Neural cell (in vitro differentiated cells): Measurements from ENCODE around the gene DNAJC15. TPM values are rescaled to one million over a fixed set of nuclear protein-coding genes. Genes with fewer than 3 reads are reported as not detected.

Experiments
- H2AFZ ChIP-seq: fragments of 200-600, 300-800 bp; sonication (generic), shearing (Covaris generic); 2 replicates; pipeline ENCODE4 v1.6.0; 2014; ENCODE audit warnings: low read depth, mild to moderate bottlenecking, antibody characterized with exemption, low read length, moderate library complexity
- H3F3A ChIP-seq: fragments of 200-600 bp; shearing (Covaris generic); 2 replicates; pipeline ENCODE4 v1.6.1; 2016; ENCODE audit warnings: mild to moderate bottlenecking, moderate library complexity, mixed read lengths, antibody characterized with exemption, low read length; ENCODE audit not compliant: insufficient read depth, poor library complexity, severe bottlenecking
- H3K27ac ChIP-seq: fragments of 200-600, 300-800 bp; sonication (generic), shearing (Covaris generic); 2 replicates; pipeline ENCODE4 v1.5.1; 2014; ENCODE audit warnings: mild to moderate bottlenecking, low read length, moderate library complexity
- H3K27me3 ChIP-seq: fragments of 300-800, 200-600 bp; sonication (generic), shearing (Covaris generic); 2 replicates; pipeline ENCODE4 v1.6.0; 2014; ENCODE audit warnings: mild to moderate bottlenecking, low read depth, low read length, moderate library complexity; ENCODE audit not compliant: insufficient read depth
- H3K36me3 ChIP-seq: fragments of 300-800, 200-600 bp; sonication (generic), shearing (Covaris generic); 2 replicates; pipeline ENCODE4 v1.5.1; 2014; ENCODE audit warnings: mild to moderate bottlenecking, antibody characterized with exemption, low read length, moderate library complexity; ENCODE audit not compliant: insufficient read depth
- H3K4me2 ChIP-seq: fragments of 300-800, 200-600 bp; sonication (generic), shearing (Covaris generic); 2 replicates; pipeline ENCODE4 v1.6.0; 2014; ENCODE audit warnings: mild to moderate bottlenecking, low read length
- H3K4me3 ChIP-seq: fragments of 300-800, 200-600 bp; sonication (generic), shearing (Covaris generic); 2 replicates; pipeline ENCODE4 v1.5.1; 2014; ENCODE audit warnings: mild to moderate bottlenecking, low read length, moderate library complexity
- H3K79me2 ChIP-seq: fragments of 200-600 bp; shearing (Covaris generic); replicated peaks from 2 replicates; pipeline ENCODE4 v1.6.0; 2014; ENCODE audit warnings: mild to moderate bottlenecking, low read length, moderate library complexity; ENCODE audit not compliant: insufficient read depth
- H3K9ac ChIP-seq: fragments of 300-800, 200-600 bp; sonication (generic), shearing (Covaris generic); 2 replicates; pipeline ENCODE4 v1.6.1; 2016; ENCODE audit warnings: mild to moderate bottlenecking, low read length, mixed read lengths
- H3K9me2 ChIP-seq: fragments of 200-600 bp; shearing (Covaris generic); 2 replicates; pipeline ENCODE4 v1.6.1; 2016; ENCODE audit warnings: mild to moderate bottlenecking, low read length, mixed read lengths; ENCODE audit not compliant: insufficient read depth
- H3K9me3 ChIP-seq: fragments of 200-600, 300-800 bp; sonication (generic), shearing (Covaris generic); 2 replicates; pipeline ENCODE4 v1.6.1; 2016; ENCODE audit warnings: mild to moderate bottlenecking, mixed run types, low read length, moderate library complexity, mixed read lengths
- H4K20me1 ChIP-seq: fragments of 200-600 bp; shearing (Covaris generic); 2 replicates; pipeline ENCODE4 v1.6.1; 2016; ENCODE audit warnings: mild to moderate bottlenecking, mixed run types; ENCODE audit not compliant: insufficient read depth
- CTCF ChIP-seq: fragments of 450-650 bp; IDR thresholded peaks from 2 replicates; pipeline ENCODE4 v1.5.1; 2014; ENCODE audit warnings: antibody characterized with exemption, mild to moderate bottlenecking, moderate library complexity; ENCODE audit not compliant: poor library complexity, severe bottlenecking
- EP300 ChIP-seq: fragments of 450-650 bp; conservative IDR thresholded peaks from 2 replicates; pipeline ENCODE4 v1.6.1; 2014; ENCODE audit warnings: antibody characterized with exemption, mild to moderate bottlenecking, moderate library complexity; ENCODE audit not compliant: poor library complexity, severe bottlenecking
- EZH2 ChIP-seq: fragments of 200-600, 300-800 bp; shearing (Covaris generic), sonication (generic); IDR thresholded peaks from 2 replicates; pipeline ENCODE4 v1.6.1; 2014; ENCODE audit warnings: antibody characterized with exemption, low read length, borderline replicate concordance, mild to moderate bottlenecking; ENCODE audit not compliant: insufficient read depth, poor library complexity, severe bottlenecking
- MXI1 ChIP-seq: fragments of 450-650 bp; conservative IDR thresholded peaks from 2 replicates; pipeline ENCODE4 v1.6.1; 2014; ENCODE audit warnings: antibody characterized with exemption, mild to moderate bottlenecking; ENCODE audit not compliant: poor library complexity, severe bottlenecking
- POLR2AphosphoS5 ChIP-seq: IDR thresholded peaks from 2 replicates; pipeline ENCODE4 v1.6.1; 2012
- RAD21 ChIP-seq: fragments of 450-650 bp; conservative IDR thresholded peaks from 2 replicates; pipeline ENCODE4 v1.6.1; 2014; ENCODE audit warnings: antibody characterized with exemption, mild to moderate bottlenecking, moderate library complexity
- REST ChIP-seq: IDR thresholded peaks from 2 replicates; pipeline ENCODE4 v1.6.1; 2012; ENCODE audit warnings: borderline replicate concordance
- SMC3 ChIP-seq: fragments of 450-650 bp; conservative IDR thresholded peaks from 2 replicates; pipeline ENCODE4 v1.6.1; 2014; ENCODE audit warnings: antibody characterized with exemption, mild to moderate bottlenecking, moderate library complexity; ENCODE audit not compliant: poor library complexity
- TAF1 ChIP-seq: IDR thresholded peaks from 2 replicates; pipeline ENCODE4 v1.6.1; 2012; ENCODE audit warnings: low read depth
- polyA plus RNA-seq: library from polyadenylated mRNA; depleted of rRNA; stranded (reverse); fragments of >200 nt; gene quantifications from 2 replicates; pipeline ENCODE4 v1.2.3, GENCODE V29; 2014

DNAJC15 gene
- polyA plus RNA-seq, 1 donor from 2014 or later: 0.84 TPM

- no peaks in the 10 kb centered on the region for H4K20me1 ChIP-seq
- H3F3A ChIP-seq: no peaks in the 10 kb centered on the region
- H3K36me3 ChIP-seq: no peaks in the 10 kb centered on the region
- no peak overlapping the region for H3K4me2 ChIP-seq
- no peak overlapping the region for H3K4me3 ChIP-seq
- no peaks in the 10 kb centered on the region for H3K27me3 ChIP-seq
- H3K9ac ChIP-seq: no peak overlapping the region
- H2AFZ ChIP-seq: no peak overlapping the region
- no peaks in the 10 kb centered on the region for H3K79me2 ChIP-seq
- TF ChIP-seq MXI1 (no peak), EZH2 (no peak), POLR2AphosphoS5 (no peak), EP300 (no peak), REST (no peak)
- H3K9me3 ChIP-seq: no peaks in the 10 kb centered on the region
- H3K9me2 ChIP-seq: no peaks in the 10 kb centered on the region
- H3K27ac ChIP-seq: no peak overlapping the region
These were observed 7.2 kb downstream of the DNAJC15 start for GRCh38 chr13:43030548-43030947.

DNA sequence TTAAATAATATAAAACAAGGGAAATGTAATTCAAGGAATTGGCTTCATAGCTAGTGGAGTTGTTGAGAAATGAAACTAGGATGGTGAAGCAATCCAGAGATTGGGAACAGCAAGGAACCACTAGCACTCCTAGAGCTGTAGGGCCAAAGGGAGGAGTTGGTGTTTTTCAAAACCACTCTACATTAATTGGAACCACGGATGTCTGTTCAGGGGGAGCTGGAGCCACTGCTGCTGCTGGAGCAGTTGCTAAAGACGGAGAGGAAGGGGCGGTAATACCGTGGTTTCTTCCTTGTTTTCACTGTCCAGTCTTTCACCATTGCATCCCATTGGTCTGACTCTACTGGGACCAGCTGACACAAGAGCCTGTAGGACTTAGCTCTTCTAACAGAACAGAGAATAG, 8.5 kb downstream of the DNAJC15 start:
- no peaks in the 10 kb centered on the region for H3F3A ChIP-seq
- TF ChIP-seq EP300 (no peak), REST (no peak), TAF1 (no peak), CTCF (no peak), MXI1 (no peak), EZH2 (no peak), POLR2AphosphoS5 (no peak), RAD21 (no peak), SMC3 (no peak)
- H3K9ac ChIP-seq: no peak overlapping the region
- no peaks in the 10 kb centered on the region for H3K9me2 ChIP-seq
- no peaks in the 10 kb centered on the region for H4K20me1 ChIP-seq
- H3K27ac ChIP-seq: no peak overlapping the region
- H3K36me3 ChIP-seq: no peaks in the 10 kb centered on the region
- no peak overlapping the region for H3K4me3 ChIP-seq
- no peaks in the 10 kb centered on the region for H3K79me2 ChIP-seq
- H3K4me2 ChIP-seq: no peak overlapping the region
- no peaks in the 10 kb centered on the region for H3K9me3 ChIP-seq
- H3K27me3 ChIP-seq: no peaks in the 10 kb centered on the region
- H2AFZ ChIP-seq: no peak overlapping the region
